GM21786 (cell line): ENCODE data around the gene DIP2C.
"Not testable (repeated sequence)": the region's sequence is repeated elsewhere in the genome, so short reads cannot be mapped to it uniquely, and the experiment has no call there.

Experiments used
- ATAC-seq: cut with Tn5 transposase; IDR thresholded peaks from one replicate; pipeline ENCODE4 v1.9.1; 2021; ENCODE audit not compliant: unreplicated experiment

DIP2C gene

DNA sequence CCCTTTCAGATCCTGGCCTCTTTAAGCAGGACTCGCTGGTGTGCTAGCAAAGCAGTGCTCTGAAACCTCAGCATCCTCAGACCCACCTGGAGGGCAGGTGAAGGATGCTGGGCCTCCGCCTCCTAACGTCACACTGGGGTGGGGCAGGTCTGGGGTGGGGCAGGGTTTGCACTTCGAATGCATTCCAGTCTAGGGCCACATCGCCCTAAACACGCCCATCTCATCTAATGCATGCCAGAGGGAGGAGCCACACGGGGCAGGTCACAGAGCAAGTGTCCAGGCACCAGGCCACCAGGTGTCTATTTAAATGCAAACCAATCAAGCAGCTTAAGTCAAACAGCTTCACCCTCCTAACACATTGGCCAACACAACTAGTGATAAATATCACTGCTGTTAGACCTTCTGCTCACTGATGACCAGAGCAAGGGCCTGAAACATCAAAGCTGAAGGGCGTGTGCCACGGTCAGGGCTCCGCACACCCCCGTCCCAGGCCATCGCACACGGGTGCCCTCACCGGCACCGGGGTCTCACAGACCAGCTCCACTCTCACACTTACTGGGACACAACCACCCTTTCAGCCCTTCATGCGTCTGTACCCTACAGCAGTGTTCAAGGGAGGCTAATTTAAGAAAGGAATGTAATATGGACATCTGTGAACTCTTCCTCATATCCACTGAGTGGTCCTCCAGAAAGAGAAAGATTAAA lies 47.1 kb downstream of the DIP2C start:
- no peak for ATAC-seq

DNA sequence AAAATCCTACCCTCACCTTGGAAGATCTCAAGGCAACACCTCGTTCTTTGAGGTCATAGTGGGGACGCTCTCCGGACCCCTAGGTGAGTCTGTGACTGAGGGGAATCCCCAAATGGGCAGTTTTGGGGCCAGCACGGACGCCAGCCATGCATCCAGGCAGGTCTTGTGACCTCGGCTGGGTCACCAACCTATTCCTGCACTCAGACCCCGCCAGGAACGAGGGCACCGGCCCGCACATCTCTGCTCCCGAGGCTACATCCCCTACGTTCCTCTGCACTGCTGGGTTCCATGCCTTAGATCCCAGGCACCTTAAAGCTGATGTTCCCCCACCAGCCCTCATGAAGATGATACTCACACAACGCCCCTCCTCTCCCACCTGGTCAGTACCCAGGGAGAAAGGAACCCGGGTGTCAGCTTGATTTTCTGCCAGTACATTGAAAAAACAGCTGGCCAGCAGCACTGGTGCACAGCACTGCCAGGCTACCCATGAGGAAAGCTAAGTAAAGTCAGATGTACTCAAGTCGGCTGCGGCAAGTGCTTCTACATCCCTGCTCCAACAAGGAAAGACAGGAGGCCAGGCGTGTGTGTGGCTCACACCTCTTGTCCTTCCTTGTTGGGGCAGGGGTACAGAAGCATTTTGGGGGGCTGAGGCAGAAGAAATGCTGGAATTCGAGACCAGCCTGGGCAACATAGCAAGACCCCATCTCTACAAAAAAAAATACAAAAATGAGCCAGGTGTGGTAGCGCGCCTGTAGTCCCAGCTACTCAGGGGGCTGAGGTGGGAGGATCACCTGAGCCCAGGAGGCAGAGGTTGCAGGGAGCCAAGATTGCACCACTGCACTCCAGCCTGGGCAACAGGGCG lies 48.1 kb downstream of the DIP2C start:
- no peak for ATAC-seq

- ATAC-seq, result no peak
Observed at GRCh38 chr10:640673-641045, 48.8 kb downstream of the DIP2C start.

GRCh38 chr10:639751-640672 lies 49.5 kb downstream of the DIP2C start:
- ATAC-seq, result no peak

DNA sequence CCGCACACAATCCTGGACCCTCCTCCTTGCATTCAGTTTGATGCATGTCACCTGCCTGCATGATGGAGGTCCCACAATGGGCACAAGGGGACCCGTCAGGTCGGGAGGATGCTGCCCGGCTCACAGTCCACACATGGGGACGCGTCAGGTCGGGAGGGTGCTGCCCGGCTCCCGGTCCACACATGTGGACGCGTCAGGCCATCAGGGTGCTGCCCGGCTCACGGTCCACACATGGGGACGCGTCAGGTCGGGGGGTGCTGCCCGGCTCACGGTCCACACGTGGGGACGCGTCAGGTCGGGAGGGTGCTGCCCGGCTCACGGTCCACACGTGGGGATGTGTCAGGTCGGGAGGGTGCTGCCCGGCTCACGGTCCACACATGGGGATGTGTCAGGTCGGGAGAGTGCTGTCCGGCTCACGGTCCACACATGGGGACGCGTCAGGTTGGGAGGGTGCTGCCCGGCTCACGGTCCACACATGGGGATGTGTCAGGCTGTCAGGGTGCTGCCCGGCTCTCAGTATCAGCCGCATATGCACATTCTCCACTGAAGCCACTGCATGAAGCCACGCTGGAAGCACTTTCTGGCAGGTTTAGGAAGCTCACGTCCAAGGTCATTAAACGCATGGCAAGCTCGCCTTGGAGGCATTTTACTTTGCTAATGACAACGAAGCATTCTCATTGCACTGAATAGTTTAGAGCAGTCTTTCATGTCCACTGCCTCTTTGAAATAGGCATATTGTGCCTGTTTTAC lies 50.3 kb downstream of the DIP2C start:
- ATAC-seq, result no peak

DNA sequence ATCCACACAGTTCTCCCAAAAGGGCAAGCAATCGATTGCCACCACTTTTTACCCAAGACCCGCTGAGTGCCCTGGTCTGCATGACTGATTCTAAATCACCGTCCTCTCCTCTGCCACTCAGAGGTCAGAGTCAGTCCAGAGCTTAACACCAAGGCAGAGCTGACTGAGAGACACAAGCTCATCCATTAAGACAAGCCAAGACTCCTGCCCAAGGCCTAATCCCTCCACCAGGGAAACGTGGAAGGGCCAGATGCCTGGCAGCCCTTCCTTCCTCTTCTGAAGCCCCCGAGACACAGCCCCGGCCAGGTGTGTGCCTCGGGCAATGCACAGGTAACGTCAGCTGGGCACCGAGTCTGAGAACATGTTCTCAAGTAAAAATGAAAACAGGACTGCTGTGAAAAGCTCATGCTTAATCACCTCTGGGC lies 51.7 kb downstream of the DIP2C start:
- no peak for ATAC-seq

DNA sequence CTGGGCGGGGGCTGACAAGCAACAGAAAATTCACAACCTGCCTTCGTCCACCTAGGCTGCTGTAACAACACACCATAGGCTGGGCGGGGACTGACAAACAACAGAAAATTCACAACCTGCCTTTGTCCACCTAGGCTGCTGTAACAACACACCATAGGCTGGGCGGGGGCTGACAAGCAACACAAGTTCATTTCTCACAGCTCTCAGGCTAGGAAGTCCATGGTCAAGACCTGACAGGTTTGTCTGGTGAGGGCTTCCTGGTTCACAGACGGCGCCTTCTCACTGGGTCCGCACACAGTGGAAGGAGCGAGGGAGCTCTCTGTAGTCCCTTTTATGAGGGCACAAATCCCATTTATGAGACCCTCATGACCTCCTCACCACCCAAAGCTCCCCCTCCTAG lies 52.2 kb downstream of the DIP2C start:
- no peak for ATAC-seq

DNA sequence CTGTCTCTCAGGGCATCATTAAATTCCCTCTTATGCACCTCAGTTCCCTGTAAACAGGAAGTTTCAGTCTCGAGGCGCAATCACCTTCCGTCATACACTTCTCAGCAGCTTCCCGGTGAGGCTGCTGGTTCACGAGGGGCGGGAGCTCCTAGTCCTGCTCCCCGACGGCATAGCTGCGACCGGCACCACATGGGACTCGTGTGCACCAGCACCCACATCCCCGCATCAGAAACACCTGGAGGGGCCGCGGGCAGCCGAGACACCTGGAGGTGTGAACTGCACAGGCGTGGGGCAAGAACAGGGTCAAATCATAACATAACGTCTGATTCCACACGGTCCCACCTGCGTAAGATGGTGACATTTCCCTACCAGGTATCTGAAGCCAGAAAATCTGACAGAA lies 52.7 kb downstream of the DIP2C start:
- ATAC-seq, result no peak

DNA sequence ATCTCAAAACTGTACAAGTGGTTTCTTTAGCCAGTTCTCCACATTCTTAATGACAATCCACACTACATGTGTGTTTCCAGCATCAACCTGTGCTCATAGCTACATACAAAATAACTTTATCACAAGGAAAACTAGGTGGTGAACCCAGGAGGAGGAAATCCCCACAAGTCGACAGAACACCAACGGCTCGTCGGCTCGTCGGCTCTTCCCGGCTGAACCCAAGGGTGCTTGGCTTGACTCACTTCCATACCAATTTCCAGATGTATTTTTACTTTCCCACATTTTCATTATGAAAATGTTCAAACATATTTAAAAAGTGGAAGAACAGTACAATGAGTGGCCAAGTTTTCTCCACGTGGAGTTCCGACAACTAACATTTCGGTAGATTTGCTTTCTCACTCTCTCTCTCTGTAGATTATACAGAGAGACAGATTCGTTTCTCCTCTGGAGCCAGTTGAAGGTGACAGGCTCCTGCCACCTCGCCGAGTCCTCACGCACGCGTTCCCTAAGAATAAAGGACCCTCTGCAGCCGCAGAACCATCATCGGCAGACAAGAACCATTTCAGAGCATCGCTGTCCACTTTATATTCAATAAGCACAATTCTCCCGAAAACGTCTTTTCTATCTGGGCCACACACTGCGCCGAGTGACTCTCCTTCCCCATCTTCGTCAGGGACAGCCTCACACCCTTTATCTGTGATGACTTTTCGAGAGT lies 53.3 kb downstream of the DIP2C start:
- no peak for ATAC-seq

DNA sequence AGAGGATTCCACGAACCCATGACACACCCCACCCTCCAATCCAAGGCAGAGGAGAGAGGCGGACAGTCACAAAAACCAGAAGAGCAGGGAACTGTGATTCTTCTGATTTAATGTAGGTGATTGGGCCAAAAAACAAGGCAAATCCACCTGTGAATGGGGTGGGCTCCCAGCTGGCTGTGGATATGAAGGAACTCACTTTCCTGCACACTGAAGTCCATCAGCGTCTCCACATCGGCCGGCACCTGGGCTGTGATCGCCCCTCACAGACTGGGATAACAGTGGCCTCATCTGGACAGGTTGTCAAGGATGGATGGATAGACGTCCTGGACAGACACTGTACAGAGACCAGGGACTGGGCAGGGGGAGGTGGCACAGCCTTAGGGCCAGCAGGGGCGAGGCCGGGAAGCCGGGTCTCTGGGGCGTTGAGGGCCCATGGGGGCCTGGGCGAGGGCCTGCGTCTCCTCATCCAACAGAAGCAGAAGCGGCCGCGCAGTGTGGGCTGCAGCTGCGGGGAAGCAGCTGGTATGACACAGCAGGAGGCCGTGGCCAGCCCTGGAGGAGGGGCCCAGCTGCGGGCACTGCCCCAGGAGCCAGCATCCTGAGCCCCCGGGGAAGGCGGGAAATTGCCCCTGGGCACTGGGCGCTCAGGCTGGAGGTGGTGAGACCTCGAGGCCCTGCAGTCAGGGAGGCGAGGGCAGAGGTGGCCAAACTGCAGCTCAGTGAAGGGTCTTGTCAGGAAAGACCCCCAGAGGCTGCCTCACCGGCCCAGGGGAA lies 54.2 kb downstream of the DIP2C start:
- ATAC-seq, result no peak

GRCh38 chr10:634256-634655 lies 55.2 kb downstream of the DIP2C start:
- ATAC-seq, result no peak

- ATAC-seq, result no peak
Observed at GRCh38 chr10:633279-634245, 55.9 kb downstream of the DIP2C start.

- ATAC-seq, result not testable (repeated sequence)
Observed at GRCh38 chr10:632807-633177, 56.7 kb downstream of the DIP2C start.

DNA sequence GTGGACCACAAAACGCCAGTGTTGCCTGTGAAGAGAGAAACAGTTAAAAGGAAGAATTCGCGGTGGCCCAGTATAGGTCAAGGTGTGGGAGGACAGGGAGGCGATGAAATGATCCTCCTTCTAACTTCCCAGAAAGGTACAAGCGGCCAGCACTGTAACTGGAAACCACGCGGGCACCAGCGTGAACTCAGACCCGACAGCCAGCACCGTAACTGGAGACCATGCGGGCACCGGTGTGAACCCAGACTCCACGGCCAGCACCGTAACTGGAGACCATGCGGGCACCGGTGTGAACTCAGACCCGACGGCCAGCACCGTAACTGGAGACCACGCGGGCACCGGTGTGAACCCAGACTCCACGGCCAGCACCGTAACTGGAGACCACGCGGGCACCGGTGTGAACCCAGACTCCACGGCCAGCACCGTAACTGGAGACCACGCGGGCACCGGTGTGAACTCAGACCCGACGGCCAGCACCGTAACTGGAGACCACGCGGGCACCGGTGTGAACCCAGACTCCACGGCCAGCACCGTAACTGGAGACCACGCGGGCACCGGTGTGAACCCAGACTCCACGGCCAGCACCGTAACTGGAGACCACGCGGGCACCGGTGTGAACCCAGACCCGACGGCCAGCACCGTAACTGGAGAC lies 57.2 kb downstream of the DIP2C start:
- not testable (repeated sequence) for ATAC-seq

DNA sequence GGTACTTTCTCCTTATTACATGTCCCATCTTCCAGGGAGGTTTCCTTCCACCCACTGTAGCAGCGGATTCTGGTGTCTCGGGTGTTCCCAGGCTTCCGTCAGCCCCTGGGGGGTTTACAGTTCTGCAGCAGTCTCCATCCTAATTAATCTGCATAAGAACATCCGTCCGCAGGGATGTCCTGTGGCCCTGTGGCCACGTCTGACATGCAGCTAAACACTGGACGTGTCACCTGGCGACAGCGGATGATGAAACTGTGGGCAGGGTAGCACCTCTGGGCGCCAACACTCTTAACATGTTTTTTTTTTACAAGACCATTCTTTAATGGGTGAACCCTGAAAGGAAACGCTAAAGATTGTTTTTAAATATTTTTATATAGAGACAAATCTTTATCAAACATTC lies 58.2 kb downstream of the DIP2C start:
- no peak for ATAC-seq

DNA sequence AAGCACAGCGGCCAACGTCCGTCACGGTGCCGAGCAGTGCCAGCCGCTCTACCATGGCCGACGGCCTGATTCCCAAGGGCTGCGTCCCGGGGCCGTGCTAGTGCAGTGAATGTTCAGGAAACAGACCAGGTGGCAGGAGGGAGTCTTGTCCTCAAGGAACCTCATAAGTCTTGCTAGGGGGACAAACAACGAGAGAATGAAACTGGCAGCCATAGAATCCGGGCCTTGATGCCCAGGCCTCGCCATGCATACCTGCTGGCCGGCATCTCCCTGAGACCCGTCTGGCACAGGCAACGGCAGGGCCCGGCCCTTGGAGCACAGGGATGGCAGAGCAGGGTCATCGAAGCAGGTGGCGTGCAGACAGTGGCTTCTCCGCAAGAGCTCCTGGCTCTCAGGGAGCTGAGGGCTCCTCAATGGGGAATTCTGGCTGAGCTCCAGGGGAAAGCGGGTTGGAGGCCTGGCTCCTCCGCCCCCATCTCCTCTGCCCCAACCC lies 58.8 kb downstream of the DIP2C start:
- no peak for ATAC-seq

- ATAC-seq, result no peak
Observed at GRCh38 chr10:629186-629998, 60.1 kb downstream of the DIP2C start.
